Lung (tissue), 12 donors: ENCODE data around the gene JAKMIP3. TPM values are rescaled to one million over a fixed set of nuclear protein-coding genes. Genes with fewer than 3 reads are reported as not detected.

ENCODE experiments used
- ATAC-seq: fragments of 200-7000 bp; cut with Tn5 transposase; one replicate; pipeline ENCODE4 v1.9.1; 2020; ENCODE audit warnings: moderate number of reproducible peaks; ENCODE audit not compliant: insufficient read depth, low FRiP score
- DNase-seq, 3 donors: peaks; one replicate each; pipeline ENCODE4 v3.0.0-alpha.2; 2013 to 2017
- H3K27ac ChIP-seq, 2 donors: one replicate each; pipeline ENCODE4 v1.5.1; 2013; ENCODE audit warnings: mild to moderate bottlenecking in 2 of 2, moderate library complexity in 2 of 2, control low read depth in 1 of 2, inconsistent platforms in 1 of 2, low read depth in 1 of 2, low read length in 1 of 2
- H3K27me3 ChIP-seq, 3 donors: one replicate each; pipeline ENCODE4 v1.5.1; 2013; ENCODE audit warnings: low read length in 2 of 3; ENCODE audit not compliant: control insufficient read depth in 3 of 3, insufficient read depth in 3 of 3
- H3K36me3 ChIP-seq, 4 donors: one replicate each; pipeline ENCODE4 v1.5.1; 2013; ENCODE audit warnings: low read length in 4 of 4, mild to moderate bottlenecking in 1 of 4, moderate library complexity in 1 of 4; ENCODE audit not compliant: control insufficient read depth in 4 of 4, insufficient read depth in 4 of 4
- H3K4me1 ChIP-seq, 5 donors: one replicate each; pipeline ENCODE4 v1.5.1; 2013; ENCODE audit warnings: low read length in 5 of 5, mild to moderate bottlenecking in 2 of 5, moderate library complexity in 1 of 5; ENCODE audit not compliant: control insufficient read depth in 5 of 5, insufficient read depth in 5 of 5
- H3K4me3 ChIP-seq: one replicate; pipeline ENCODE4 v1.5.1; 2013; ENCODE audit warnings: mild to moderate bottlenecking, control low read depth, moderate library complexity
- H3K9ac ChIP-seq, 2 donors: one replicate each; pipeline ENCODE4 v1.5.1; 2013; ENCODE audit warnings: low read length in 2 of 2, control low read depth in 1 of 2; ENCODE audit not compliant: insufficient read depth in 1 of 2
- H3K9me3 ChIP-seq, 4 donors: one replicate each; pipeline ENCODE4 v1.5.1; 2013; ENCODE audit warnings: low read length in 3 of 4, mild to moderate bottlenecking in 1 of 4, moderate library complexity in 1 of 4; ENCODE audit not compliant: control insufficient read depth in 4 of 4, insufficient read depth in 3 of 4
- WGBS, 2 donors: extraction: QIAGEN DNeasy Blood & Tissue Kit; methylation state at CpG; one replicate each; pipeline ENCODE4 v1.1.7; 2013; 5-methylcytosine and 5-hydroxymethylcytosine counted together
- polyA plus RNA-seq, 2 donors: library from polyadenylated mRNA; stranded (reverse); fragments of 200-250 nt; gene quantifications; one replicate each; pipeline ENCODE4 v1.2.1, GENCODE V29; 2013
- total RNA-seq, 2 donors: library from RNA; depleted of rRNA in 1 of 2; stranded (reverse); fragments of >200 nt in 1 of 2; gene quantifications; one replicate each; pipeline ENCODE4 v1.2.1, GENCODE V29; 2014 to 2021
- TF ChIP-seq, protein P1 (sequence below): IDR thresholded peaks from 2 replicates; pipeline ENCODE4 v1.5.1; 2012; ENCODE audit warnings: mild to moderate bottlenecking; ENCODE audit errors: control extremely low read depth, extremely low read depth
- donor health status: control.
- donor health status: control.
- donor health status: Bipolar disorder and iron deficiency.
- donor health status: healthy.
- donor health status: DM: yes; HTN: yes; CAD: no.

JAKMIP3 gene
- total and polyA plus RNA-seq, 4 donors = 0.14 to 0.34 (median 0.21) TPM

DNA sequence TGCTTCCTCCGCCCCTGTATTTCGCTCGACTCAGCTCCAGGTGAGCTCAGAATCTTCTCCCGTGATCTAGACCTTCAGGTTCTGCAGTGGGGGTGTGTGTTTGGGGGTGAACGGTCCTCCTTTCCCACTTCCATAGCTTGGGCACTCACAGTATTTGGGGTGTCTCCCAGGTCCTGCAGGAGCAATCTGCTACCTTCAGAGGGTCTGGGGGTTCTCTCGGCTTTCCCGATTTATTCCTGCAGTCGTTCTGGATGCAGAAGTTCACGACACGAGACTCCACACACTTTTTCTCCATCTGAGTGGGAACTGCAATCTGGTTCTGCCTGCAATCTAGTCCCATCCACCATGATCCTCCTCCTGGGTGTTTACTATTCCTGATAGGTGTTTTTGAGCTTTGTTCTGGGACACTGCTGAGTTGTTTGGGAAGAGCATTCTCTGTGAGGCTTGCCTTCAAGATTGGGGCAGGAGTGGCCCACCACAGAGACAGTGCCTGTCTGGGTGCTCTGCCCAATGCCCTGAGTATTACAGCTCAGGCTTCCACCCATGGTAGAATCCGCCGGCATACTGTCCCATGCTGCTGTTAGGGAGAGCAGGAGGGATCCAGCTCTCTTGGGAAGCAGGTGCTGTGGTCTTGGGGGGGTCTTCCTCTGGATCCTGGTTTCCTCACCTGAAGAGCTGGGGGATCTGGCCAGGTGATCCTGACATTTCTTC, 29.8 kb downstream of the JAKMIP3 start:
- ATAC-seq (no peak), DNase-seq (no peak)
- 87 to 91% methylated on average over 12 of the region's 12 CpGs for WGBS, 2 donors

DNA sequence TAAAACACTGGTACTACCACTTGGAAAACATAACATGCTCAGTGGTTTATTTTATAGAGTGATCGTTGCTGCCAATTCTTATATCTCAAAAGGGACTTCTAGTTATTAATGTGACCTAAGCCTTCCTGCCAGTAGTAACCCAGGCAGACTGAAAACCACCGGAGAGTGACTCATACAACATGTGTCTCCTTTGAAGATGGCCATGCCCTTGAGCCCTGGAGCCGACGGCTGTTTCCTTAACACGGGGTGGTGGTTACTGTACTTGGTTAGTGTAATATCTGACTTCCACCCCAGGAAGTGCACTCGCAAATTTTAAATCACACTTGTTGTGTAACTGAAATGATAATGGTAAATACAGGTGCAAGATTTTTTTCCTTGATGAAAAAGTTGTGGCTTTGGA, 30.5 kb downstream of the JAKMIP3 start:
- peaks cover 0 to 9% (median 0%) of the 10 kb centered on the region in 4 donors for H3K9me3 ChIP-seq
- DNase-seq (no peak), ATAC-seq (no peak)
- H3K9ac ChIP-seq = no peak overlapping the region
- no peaks in the 10 kb centered on the region for H3K36me3 ChIP-seq
- no peaks in the 10 kb centered on the region for H3K4me1 ChIP-seq
- no peak overlapping the region for H3K27ac ChIP-seq
- TF ChIP-seq, protein P1, sequence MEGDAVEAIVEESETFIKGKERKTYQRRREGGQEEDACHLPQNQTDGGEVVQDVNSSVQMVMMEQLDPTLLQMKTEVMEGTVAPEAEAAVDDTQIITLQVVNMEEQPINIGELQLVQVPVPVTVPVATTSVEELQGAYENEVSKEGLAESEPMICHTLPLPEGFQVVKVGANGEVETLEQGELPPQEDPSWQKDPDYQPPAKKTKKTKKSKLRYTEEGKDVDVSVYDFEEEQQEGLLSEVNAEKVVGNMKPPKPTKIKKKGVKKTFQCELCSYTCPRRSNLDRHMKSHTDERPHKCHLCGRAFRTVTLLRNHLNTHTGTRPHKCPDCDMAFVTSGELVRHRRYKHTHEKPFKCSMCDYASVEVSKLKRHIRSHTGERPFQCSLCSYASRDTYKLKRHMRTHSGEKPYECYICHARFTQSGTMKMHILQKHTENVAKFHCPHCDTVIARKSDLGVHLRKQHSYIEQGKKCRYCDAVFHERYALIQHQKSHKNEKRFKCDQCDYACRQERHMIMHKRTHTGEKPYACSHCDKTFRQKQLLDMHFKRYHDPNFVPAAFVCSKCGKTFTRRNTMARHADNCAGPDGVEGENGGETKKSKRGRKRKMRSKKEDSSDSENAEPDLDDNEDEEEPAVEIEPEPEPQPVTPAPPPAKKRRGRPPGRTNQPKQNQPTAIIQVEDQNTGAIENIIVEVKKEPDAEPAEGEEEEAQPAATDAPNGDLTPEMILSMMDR = no peak
- H3K4me3 ChIP-seq = no peak overlapping the region
- peaks cover 0 to 5% (median 3%) of the 10 kb centered on the region in 3 donors for H3K27me3 ChIP-seq
- 22 to 34% methylated on average over 6 of the region's 6 CpGs for WGBS, 2 donors

More for the DNA sequence above, 29.8 kb downstream of the JAKMIP3 start:
- Histone ChIP-seq H3K4me1 (no peaks in the 10 kb centered on the region), H3K36me3 (no peaks in the 10 kb centered on the region), H3K4me3 (no peak overlapping the region), H3K27ac (no peak overlapping the region), H3K27me3 (peaks cover 0 to 5% (median 3%) of the 10 kb centered on the region in 3 donors), H3K9ac (no peak overlapping the region), H3K9me3 (peaks cover 0 to 9% (median 0%) of the 10 kb centered on the region in 4 donors)
- TF ChIP-seq, protein P1 = no peak

DNA sequence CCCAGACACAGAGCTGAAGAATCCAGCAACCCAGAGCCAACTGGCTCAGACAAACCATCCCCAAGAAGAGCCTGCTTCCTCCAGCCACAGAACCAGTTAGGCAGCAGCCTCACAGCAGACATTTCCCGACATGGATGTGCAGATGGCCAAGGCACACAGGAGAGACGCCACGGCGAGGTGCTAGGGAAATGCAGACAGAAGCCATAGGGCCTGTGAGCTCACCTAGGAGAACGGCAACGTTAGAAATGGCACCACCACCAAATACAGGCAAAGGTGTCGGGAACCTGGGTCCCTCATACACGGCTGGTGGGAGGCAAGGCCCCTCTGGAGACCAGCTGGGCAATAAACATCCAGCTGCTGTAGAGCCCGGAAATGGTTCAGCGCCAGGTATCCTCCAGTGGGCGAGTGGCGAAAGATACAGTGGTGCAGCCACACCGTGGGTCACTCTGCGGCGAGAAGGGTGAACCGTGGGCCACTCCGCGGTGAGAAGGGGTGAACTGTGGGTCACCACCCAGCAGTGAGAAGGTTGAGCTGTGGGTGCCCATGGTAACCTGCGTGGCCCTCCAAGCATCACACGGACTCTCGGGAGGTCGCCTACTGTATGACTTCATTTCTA, 31.2 kb downstream of the JAKMIP3 start:
- Histone ChIP-seq H3K4me1 (no peaks in the 10 kb centered on the region), H3K36me3 (no peaks in the 10 kb centered on the region), H3K27ac (no peak overlapping the region), H3K9me3 (peaks cover 0 to 9% (median 0%) of the 10 kb centered on the region in 4 donors), H3K9ac (no peak overlapping the region), H3K27me3 (peaks cover 2 to 8% (median 3%) of the 10 kb centered on the region in 3 donors), H3K4me3 (no peak overlapping the region)
- DNase-seq (no peak), ATAC-seq (no peak)
- WGBS, 2 donors = 86 to 95% methylated on average over 22 of the region's 22 CpGs
- TF ChIP-seq, protein P1 = no peak
